GM23338 (cell line): ENCODE measurements around the gene A4GNT.

Experiments used
- CREB1 ChIP-seq: fragments of 250-450 bp; sonication (Bioruptor Pico); IDR thresholded peaks from 2 replicates; pipeline ENCODE4 v1.5.0; 2020; ENCODE audit warnings: low read depth, mild to moderate bottlenecking, moderate library complexity
- CTCF ChIP-seq, 2 experiments: fragments of 200-600 bp in 1 of 2; sonication (generic) in 1 of 2; conservative IDR thresholded peaks; 2 replicates each; pipeline versions ENCODE4 v1.5.1 to v1.6.1; 2016 to 2017; ENCODE audit warnings: antibody characterized with exemption in 2 of 2, low read depth in 2 of 2, mild to moderate bottlenecking in 2 of 2, moderate library complexity in 1 of 2

- peak in 1 of 2 experiments; percentile 27; a peak in 1 of 4 replicates for TF ChIP-seq CTCF (conservative IDR thresholded peaks at IDR 0.05; ENCODE audit: low read depth in 2 of 2)
- no peak for TF ChIP-seq CREB1 (CRISPR knock-in tag)
These were observed 16.3 kb upstream of the A4GNT start for GRCh38 chr3:138148503-138148902.
